ENCODE data around the gene SLC22A13.
"Not testable (repeated sequence)": the region's sequence is repeated elsewhere in the genome, so short reads cannot be mapped to it uniquely, and the experiment has no call there.

Gene SLC22A13

DNA sequence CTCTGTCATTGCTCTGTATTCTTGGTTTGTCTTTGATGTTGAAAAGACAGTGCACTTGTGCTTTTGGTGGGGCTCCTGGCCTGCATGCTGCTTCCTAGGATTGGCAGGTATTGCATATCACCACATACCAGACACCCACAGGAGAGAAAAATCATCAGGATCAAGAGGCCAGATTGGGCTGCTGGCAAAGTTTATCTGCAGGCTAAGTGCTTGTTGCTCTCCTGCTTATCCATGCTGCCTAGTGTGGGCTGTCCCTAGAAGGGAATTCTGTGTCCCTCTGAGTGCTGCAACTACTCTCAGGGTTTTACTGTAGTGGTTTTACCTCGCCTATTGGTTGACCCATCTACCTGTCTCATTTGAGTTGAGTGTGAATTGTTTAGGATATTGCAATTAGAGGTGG, 833 bp upstream of the SLC22A13 start:
- DNase-seq = no peak

DNA sequence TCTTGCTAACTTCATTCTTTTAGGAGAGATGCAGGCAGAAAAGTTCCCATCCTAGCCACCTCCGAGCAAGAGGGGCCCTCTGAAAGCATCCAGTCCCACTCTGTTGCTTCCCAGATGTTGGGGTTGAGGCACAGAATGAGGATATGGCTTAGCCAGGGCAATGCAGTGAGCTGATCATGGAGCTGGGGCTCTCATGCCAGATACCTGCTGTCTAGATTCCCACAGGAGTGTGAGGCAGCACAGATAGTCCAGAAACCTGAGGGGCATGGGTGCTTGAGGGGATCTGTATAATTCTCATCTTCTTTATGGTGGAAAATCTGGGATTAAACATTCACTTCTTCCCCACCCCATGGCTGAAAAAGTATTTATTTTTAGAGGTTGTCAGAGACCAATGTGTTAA, 1.2 kb downstream of the SLC22A13 start:
- DNase-seq = no peak

DNA sequence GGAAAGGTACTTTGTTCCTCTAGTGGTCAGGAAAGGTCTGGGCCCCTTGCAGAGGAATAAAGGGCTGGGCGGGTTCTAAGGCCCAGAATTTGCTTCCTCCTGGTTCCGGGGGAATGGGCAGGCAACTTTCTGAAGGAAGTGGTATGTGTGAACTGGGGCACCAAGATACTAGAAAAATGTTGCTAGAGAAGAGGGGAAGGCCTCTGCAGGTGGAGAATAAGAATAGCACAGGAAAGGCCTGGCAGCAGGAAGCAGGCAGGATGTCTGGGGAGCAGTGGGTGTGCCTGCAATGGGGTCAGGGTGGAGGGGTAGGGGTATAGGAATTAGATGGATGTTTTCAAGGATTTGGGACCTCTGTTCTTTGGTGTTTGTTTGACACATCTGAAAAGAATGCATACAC, 2.0 kb downstream of the SLC22A13 start:
- no peak for DNase-seq

DNA sequence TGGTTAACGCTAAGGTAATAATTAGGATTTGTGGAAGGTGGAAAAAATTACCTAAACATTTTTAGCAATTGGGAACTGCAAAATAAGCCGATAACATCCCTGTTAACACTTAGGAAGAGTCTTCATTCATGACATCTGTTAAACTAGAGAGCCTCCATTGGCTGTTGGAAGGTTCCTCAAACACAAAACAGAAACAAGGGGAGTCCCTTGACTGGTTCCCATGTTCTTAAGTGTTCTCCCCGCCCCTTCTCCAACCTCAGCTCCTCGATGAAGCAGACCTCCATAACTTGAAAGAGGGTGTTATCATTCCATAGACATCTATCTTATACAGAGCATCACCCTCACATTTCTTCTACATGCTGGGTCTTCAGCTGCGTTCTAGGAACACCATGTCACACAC, 2.5 kb downstream of the SLC22A13 start:
- no peak for DNase-seq

DNA sequence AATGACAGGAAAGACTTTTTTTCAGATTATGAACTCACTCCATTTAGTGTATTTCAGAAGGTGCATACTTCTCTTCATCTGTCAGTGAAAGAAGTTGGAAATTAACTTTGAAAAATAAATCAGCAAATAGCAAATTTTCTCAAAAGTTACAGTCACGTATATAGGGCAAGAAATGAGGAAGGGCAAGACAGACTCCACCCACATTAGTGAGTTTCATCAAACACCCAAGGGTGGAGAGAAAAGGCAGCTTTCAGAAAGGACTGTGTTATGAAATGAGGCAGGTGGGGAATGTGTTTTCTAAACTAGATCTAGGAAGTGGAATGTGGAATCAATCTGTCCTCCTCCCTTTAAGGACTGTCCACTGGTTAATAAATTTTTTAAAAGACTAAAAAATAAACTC, 2.9 kb downstream of the SLC22A13 start:
- no peak for DNase-seq

DNA sequence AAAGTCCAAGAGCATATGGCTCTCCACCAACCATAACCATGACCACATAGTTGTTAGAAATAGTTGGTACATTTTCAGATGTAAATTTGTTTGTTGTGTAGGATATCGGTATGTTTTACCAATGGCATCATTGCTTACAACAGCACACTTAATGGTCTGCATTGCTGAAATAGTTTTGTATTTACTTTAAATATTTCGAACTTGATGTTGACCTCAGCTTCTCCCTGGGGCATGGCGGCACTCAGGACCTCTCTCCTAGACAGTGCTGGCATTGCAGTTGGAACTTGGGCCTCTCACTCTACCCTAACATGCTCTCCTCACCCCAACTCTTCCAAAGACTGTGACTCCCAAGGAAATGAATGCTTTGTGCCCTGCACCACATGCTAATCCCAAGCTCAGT, 5.0 kb downstream of the SLC22A13 start:
- no peak for DNase-seq

DNA sequence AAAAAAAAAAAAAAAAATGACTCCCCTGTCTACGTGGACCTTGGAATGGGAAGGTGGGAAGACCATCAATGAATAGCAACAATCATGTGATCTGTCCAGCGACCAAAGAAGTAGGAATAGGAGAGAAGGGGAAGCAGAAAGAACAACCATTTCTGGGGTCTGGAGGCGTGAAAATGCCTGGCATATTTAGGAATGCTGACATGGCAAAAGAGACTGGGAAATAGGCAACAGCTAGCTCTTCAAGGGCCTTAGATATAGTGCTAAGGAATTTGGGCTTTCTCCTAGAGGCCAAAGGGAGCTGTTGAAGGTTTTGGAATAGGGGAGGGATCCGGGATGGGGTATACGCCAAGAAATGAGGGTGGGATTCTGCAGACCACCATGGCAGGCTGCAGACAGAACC, 5.9 kb downstream of the SLC22A13 start:
- DNase-seq = no peak

DNA sequence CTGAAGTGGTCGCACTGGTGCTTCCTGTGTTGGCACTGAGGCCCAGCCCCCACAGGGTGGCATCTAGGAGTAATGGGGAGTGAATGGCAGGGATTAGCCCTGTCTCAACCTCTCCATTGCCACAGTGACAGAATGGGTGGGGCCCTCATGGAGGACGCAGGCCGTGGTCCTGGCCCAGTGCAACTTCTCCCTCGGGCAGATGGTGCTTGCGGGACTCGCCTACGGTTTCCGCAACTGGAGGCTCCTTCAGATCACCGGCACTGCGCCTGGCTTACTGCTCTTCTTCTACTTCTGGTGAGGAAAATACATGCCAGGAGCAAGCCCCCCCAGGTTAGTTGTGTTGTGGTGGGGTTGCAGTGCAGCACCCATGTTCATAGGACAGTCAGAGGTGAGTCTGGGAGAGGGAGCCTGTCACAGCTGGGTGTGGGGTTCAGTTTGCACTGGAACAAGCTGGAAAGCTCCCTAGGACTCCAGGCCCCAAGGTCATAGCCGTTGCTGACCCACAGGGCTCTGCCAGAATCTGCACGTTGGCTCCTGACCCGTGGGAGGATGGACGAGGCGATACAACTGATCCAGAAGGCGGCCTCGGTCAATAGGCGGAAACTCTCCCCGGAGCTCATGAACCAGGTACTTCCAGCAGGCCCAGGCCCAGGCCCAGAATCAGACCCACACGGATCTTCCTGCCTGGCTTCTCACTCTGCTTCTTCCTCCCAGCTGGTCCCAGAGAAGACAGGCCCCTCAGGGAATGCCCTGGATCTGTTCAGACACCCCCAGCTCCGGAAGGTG, 9.4 kb downstream of the SLC22A13 start:
- DNase-seq = no peak

DNA sequence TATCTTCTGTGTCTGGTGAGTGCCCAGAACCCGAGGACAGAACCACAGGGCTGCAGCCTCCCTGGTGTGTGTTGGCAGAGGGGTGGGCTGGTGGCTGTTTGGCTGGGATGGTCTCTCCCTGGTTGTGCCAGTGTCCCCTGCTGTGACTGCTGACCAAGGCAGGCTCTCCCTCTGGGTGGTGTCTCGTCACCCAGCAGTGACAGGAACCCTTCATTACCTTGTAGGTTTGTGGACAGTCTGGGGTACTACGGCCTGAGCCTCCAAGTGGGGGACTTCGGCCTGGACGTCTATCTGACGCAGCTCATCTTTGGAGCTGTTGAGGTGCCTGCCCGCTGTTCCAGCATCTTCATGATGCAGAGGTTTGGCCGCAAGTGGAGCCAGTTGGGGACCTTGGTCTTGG, 10.0 kb downstream of the SLC22A13 start:
- no peak for DNase-seq

DNA sequence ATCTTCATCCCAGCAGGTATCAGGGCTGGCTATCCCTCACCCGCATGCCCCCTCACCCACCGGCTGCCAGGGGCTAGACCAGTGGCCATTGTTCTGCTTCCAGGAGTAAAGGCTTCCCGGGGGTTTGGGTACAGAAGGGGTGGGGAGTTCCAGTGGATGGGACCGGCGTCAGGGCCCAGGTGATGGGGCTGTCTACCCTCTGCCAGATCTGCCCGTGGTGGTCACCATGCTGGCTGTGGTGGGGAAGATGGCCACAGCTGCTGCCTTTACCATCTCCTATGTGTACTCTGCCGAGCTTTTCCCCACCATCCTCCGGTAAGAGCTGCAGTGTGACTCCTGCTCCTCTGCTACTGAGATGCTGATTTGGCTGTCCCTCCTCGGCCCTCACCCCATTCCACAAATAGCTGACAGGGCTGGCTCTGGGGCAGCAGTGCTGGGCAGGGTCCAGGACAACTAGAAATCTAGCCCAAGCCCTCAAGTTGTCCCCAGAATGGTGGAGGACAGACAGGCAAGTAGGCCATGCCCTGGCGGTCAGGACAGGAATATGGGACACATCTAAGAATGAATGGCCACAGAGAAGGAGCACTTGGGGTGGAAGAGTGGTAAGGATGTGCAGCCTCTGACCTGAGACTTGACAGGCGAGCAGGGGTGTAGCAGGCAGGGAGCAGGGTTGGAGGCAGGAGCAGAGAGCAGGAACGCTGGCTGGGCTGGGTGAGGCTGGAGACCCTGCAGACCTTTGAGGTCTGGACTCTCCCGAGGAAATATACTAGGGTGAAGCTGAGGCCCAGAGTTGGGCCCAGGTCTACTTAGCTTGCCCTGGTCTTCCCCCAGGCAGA, 10.7 kb downstream of the SLC22A13 start:
- no peak for DNase-seq

DNA sequence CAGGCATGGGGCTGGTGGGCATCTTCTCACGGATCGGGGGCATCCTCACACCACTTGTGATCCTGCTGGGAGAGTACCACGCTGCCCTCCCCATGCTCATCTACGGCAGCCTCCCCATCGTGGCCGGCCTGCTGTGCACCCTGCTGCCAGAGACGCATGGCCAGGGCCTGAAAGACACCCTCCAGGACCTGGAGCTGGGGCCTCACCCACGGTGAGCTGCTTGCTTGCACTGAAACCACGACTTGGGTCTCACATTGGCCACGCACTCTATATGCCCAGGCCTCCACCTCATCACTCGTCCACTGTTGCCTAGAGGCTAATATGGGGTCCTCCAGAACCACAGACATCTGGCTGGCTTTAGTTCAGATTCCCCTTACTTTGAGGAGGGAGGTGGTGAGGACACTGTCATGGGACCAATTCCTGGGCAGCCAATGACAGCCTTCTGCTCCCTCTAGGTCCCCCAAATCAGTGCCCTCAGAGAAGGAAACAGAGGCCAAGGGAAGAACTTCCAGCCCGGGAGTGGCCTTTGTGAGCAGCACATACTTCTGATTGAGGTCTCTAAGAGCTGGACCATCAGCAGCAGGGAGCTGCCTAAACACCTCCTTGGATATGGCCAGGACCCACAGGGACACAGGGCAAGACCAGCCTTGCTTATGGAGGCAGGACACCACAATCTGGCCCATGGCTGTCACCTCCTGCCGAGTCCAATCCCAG, 11.5 kb downstream of the SLC22A13 start:
- DNase-seq = no peak

DNA sequence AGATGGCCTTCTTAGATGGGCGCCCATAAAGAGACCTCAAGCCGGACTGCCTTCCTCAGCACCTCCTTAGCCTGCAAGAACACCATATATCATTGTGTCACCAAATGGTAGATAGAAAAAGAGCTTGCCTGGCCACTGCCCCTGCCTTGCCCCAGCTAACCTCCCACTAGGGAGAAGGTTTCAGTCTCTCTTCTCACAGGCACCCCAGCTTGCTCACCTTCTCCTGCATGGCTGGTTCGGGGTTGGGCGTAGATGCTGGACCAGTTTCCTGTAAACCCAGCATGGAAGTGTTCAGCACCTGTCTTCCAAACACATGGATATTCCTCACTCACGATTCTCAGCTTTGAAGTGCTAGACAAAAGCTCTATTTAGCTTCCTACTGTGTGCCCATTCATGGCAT, 13.2 kb downstream of the SLC22A13 start:
- DNase-seq = no peak

DNA sequence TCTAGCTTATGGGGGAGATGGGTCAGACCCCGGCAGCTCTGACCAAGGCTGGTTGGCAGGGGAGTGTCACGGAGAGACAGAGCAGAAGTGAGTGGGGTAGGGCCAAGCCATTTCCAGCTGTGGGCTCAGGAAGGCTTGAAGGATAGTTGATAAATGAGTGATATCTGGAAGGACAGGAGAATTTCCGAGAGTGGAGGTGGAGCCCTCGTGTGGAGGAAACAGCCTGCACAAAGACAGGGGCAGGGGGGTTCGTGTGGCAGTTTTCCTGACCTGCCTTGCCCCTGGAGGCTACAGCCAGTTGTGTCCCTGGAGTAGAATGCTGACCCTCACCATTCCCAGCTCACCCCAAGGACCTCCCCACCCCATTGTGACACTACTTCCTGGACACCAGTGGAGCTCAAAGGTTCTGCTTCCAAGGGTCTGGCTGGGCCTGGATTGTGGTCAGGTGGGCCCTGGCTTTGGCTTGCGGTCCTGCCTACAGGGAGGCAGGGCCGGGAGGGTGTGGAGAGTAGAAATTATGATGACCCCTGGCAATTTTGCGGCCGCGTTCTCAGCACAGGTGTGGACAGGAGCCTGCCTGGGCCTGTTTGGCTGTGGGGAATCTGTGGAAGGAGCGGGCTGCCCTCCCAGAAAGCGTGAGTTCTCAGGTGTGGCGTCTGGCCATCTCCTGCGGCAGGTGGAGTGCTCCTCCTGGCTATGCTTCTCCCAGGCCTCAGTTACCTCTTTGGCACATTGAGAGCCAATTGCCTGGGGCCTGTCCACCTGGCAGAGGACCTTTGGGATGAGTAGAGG, 16.5 kb downstream of the SLC22A13 start, which contains the start of gene SLC22A14:
SLC22A14 (plus strand) TSS at position 400 of the 792 bp plus-strand sequence. CDS start 23,733 bp downstream, outside the sequence.
- no peak for DNase-seq

DNA sequence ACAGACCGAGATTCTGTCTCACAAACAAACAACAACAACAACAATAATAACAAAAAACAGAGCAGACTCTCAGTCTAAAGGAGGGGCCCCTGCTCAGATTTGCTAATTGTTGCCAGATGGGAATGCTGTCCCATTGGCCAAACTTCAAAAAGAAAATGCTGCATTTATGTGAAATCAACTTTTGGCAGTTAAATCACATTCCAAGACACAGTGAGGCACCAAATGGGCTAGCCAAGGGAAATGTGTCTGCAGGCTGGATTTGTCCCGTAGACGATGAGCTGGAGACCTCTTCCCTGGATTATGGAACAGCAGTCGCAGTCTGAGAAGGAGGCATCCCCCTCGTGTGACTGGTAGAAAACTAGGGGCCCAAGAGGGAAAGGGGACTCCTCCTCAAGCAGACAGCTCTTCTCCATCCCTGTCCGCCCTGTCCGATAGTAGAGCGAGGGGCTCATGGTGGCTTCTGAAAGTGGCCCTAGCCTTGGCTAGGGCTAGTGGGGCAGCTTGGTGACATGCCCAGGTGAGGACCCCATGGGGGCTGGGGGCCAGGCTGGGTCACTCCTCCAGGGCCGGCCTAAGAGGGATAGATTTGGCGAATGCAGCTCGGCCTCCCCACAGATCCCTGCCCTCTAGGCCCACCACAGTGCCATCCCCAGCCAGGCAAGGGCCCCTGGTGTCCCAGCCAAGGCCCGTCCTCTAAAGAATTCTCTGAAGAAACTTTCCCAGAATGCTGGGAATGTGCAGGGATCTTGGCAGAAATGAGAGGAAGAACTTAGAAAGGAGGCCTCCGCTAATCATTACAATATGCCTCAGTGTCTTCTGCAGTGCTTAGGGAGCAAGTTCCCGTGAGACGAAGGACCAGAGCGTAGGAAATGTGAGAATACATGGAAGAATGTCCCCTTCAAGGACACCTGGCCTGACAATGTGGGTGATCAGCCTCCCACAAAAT, 18.5 kb downstream of the SLC22A13 start:
- DNase-seq = no peak

DNA sequence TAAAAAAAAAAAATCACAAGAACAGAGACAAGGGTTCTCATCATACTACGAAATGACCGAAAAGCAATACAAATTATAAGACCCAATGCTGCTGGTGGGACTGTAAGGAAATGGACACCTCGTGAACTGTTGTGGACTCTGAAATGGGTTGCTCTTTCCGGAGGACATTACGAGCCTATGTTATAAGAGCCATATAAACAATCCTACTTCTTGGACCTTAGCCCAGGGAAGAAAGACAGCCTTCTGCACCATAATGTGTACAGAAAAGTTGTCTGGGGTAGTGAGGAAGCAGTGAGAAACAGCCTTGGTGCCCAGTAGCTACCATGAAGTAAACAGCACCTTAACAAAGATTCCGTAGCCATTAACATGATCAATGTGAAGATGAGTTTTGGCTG, 19.1 kb downstream of the SLC22A13 start:
- DNase-seq = no peak

DNA sequence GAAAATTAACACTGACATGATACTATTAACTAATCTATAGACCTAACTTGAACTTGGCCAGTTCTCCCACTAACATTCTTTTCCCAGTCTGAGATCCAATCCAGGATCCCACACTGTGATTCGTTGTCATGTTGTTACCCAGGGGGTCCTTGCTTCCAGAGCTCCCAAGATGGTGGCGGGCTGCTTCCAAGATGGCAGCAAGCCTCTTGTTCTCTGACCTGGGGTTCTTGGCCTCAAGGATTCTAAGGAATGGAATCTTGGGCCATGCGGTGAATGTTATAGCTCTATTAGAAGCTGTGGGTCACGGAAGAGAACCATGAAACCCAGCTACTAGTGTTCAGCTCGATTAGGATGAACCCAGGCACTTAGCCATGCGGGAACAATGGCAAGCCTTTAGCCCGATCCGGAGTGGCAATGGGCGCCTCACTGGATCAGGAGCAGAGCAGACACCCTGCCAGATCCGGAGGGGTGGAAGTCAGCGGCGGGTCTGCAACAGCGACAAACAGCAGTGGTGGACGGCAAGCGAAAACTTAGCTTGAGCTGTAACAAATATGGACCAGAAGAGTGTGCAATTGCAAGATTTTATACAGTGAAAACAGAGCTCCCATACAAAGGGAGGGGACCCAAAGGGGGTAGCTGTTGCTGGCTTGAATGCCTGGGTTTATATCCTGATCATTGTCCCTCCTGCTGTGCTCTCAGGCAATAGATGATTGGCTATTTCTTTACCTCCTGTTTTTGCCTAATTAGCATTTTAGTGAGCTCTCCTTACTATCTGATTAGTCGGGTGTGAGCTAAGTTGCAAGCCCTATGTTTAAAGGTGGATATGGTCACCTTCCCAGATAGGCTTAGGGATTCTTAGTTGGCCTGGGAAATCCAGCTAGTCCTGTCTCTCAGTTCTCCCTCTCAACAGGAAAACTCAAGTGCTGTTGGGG, 23.9 kb downstream of the SLC22A13 start:
- not testable (repeated sequence) for DNase-seq

DNA sequence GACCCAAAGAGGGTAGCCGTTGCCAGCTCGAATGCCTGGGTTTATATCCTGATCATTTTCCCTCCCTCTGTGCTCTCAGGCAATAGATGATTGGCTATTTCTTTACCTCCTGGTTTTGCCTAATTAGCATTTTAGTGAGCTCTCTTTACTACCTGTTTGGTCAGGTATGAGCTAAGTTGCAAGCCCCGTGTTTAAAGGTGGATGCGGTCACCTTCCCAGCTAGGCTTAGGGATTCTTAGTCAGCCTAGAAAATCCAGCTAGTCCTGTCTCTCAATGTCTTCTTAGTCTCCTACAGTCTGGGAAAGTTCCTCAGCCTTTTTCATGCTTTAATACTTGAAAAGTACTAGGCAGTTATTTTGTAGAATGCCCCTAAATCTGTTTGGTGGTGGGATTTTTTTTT, 31.4 kb downstream of the SLC22A13 start:
- not testable (repeated sequence) for DNase-seq

DNA sequence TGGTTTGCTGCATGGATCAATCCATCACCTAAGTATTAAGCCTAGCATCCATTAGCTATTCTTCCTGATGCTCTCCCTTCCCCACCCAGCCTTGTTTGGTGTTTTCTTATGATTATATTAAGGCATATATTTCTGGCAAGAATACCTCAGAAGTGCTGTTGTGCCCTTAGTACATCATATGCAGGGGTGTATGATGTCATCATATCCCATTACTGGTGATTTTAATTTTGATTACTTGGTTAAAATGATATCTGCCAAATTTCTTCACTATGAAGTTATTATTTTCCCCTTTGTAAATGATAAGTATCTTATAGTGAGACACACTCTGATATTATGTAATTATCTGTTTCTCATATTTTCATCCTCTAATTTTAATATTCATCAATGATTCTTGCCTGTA, 31.9 kb downstream of the SLC22A13 start:
- no peak for DNase-seq

DNA sequence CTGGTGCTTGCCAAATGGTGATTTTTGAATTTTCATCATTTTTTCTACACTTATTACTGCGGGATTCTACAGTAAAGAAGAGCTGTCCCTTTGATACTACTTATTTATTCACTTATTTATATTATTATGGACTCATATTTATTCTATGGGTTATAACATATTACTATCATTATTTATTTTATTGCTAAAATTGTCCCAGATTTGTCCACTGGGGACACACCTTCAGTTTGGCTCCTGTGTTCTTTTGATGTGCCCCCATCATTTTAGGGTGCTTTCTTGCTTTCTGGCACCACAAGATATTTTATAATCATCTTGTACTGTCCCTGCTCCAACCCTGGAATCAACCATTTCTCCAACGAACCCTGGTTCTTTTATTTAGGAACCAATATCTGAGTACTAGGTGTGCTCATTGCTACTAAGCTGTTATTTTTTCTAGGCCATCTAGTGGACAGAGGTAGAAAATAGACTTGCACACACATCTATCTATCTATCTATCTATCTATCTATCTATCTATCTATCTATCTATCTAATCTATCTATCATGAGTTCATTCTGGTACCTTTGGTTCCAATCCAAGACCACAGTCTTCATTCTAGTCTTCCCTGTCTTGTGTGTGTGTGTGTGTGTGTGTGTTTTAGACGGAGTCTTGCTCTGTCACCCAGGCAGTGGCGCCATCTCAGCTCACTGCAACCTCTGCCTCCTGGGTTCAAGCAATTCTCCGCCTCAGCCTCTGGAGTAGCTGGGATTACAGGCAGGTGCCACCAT, 32.5 kb downstream of the SLC22A13 start:
- no peak for DNase-seq

DNA sequence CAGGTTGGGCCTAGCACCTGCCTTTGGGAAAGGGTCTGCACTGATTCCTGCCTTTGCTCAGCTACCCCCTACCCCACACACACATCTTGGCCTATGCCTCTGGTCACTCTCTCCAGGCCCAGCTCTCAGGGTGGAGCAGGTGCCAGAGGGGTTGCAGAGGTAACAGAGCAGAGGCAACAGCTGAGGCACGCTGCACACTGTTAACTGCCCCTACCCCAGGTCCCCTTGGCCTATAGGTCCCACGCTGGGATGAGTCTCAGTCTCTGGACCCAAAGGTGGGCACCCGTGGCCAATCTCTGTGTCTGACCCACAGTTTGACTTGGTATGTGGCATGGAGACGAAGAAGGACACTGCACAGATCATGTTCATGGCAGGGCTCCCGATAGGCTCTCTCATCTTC, 41.3 kb downstream of the SLC22A13 start:
- no peak for DNase-seq

Data from NCI-H1436 (cell line).